GM10847 (cell line): ENCODE measurements around the gene PTPRB.

ENCODE experiments used
- POLR2A ChIP-seq: IDR thresholded peaks from 2 replicates; pipeline ENCODE4 v1.6.1; 2011; ENCODE audit not compliant: insufficient read length; ENCODE audit errors: extremely low read depth

The PTPRB gene

DNA sequence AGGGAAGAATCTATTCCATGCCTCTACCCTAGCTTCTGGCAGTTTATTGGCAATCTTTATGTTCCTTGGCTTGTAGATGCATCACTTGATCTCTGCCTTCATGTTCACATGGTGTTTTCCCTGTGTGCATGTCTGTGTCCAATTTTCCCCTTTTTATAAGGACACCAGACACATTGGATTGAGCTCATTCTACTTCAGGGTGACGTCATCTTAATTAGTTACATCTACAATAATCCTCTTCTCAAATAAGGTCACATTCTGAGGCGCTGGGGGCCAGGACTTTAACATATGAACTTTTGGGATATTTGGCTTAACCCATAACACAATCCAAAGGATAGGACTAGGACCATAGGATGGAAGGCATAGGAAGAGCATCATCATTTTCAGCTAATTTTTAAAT lies 169.8 kb downstream of the PTPRB start:
- no peak for TF ChIP-seq POLR2A

DNA sequence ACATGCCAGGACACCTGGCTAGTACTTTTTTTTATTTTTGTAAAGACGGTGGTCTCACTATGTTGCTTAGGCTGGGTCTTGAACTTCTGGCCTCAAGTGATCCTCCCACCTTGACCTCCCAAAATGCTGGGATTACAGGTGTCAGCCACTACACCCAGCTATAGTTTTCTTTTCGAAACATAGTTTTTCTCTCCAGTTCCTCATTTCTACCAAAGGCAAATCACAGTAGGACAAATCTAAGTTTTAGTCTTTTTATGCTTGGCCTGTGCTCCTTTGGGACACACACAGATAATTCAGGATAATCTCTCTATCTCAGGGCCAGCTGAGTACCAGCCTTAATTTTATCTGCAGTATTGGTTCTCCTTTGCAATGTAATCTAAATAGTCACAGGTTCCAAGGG lies 170.5 kb downstream of the PTPRB start:
- no peak for TF ChIP-seq POLR2A
